ENCODE results near the gene ERBIN. TPM values are rescaled to one million over a fixed set of nuclear protein-coding genes. Genes with fewer than 3 reads are reported as not detected.
"Not testable (repeated sequence)": the region's sequence is repeated elsewhere in the genome, so short reads cannot be mapped to it uniquely, and the experiment has no call there.

Gene ERBIN
- total RNA-seq, 1 donor from 2014 or later: 60.2 TPM

DNA sequence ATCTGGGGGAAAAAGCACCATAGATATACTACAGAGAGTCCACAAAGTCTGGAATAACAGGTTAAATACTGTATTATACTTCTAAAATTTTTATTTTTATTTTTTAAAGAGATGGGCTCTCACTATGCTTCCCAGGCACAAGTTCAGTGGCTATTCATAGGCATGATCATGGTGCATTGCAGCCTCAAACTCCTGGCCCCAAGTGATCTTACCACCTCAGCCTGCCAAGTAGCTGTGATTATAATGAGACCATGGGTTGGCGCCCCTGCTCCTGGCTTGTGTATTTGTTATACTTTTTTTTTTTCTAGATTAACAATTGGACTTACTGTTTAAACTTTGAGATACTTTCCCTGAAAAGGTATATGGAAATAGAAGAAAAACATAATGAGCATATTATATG is 25.9 kb downstream of the ERBIN start:
- peaks cover 28% of the 10 kb centered on the region for H3K36me3 Mint-ChIP-seq
- no peak overlapping the region for H3K27ac Mint-ChIP-seq
- peaks cover 3% of the 10 kb centered on the region for H3K9me3 Mint-ChIP-seq
- no peaks in the 10 kb centered on the region for H3K27me3 Mint-ChIP-seq
- H3K4me1 Mint-ChIP-seq (ENCODE audit: unreplicated experiment): peaks cover 4% of the 10 kb centered on the region
- TF ChIP-seq, protein P1, sequence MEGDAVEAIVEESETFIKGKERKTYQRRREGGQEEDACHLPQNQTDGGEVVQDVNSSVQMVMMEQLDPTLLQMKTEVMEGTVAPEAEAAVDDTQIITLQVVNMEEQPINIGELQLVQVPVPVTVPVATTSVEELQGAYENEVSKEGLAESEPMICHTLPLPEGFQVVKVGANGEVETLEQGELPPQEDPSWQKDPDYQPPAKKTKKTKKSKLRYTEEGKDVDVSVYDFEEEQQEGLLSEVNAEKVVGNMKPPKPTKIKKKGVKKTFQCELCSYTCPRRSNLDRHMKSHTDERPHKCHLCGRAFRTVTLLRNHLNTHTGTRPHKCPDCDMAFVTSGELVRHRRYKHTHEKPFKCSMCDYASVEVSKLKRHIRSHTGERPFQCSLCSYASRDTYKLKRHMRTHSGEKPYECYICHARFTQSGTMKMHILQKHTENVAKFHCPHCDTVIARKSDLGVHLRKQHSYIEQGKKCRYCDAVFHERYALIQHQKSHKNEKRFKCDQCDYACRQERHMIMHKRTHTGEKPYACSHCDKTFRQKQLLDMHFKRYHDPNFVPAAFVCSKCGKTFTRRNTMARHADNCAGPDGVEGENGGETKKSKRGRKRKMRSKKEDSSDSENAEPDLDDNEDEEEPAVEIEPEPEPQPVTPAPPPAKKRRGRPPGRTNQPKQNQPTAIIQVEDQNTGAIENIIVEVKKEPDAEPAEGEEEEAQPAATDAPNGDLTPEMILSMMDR (conservative IDR thresholded peaks at IDR 0.05): no peak
- no peak for DNase-seq (ENCODE audit: extremely low spot score, unreplicated experiment)
- H3K4me3 Mint-ChIP-seq: no peak overlapping the region

DNA sequence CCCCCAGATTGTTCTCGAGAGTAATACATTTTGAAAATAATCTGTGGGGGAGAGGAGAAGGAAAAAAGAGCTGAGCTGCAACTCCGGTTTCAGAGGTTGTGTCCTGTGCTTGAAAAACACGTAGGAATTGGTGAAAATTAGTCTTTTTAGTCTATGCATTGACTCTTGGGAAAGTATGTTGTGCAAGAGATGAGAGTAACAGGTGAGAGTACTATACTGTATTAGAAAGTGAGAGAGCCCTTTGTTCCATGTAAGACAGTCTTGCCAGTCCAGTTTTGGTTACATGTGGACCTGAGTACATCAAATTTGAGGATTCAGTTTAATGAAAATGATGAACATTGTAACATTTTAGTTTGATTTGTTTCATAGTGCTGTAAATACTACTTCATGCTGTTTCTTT is 27.8 kb downstream of the ERBIN start:
- Mint-ChIP-seq H3K9me3 (peaks cover 3% of the 10 kb centered on the region), H3K27ac (no peak overlapping the region), H3K4me1 (ENCODE audit: unreplicated experiment) (peaks cover 4% of the 10 kb centered on the region), H3K4me3 (no peak overlapping the region), H3K27me3 (no peaks in the 10 kb centered on the region), H3K36me3 (peaks cover 32% of the 10 kb centered on the region)
- DNase-seq (ENCODE audit: extremely low spot score, unreplicated experiment): no peak
- TF ChIP-seq, protein P1 (conservative IDR thresholded peaks at IDR 0.05): no peak

DNA sequence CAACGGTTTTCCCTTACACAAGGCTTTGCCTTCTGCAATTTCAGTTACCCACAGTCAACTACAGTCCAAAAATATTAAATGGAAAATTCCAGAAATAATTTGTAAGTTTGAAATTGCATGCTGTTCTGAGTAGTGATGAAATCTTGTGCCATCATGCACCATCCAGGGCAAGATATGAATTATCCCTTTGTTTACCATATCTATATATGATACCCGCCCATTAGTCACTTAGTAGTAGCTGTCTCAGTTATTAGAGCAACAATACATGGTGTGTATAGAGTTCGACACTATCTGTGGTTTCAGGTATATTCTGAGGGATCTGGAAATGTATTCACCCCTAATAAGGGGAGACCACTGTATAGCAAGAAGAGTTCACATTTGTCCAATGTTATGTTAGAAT is 29.4 kb downstream of the ERBIN start:
- H3K9me3 Mint-ChIP-seq: peaks cover 3% of the 10 kb centered on the region
- no peaks in the 10 kb centered on the region for H3K27me3 Mint-ChIP-seq
- H3K4me1 Mint-ChIP-seq (ENCODE audit: unreplicated experiment): peaks cover 4% of the 10 kb centered on the region
- TF ChIP-seq, protein P1 (conservative IDR thresholded peaks at IDR 0.05): no peak
- H3K4me3 Mint-ChIP-seq: no peak overlapping the region
- no peak for DNase-seq (ENCODE audit: extremely low spot score, unreplicated experiment)
- peak overlapping the region; percentile 0 for H3K27ac Mint-ChIP-seq
- H3K36me3 Mint-ChIP-seq: peaks cover 27% of the 10 kb centered on the region

DNA sequence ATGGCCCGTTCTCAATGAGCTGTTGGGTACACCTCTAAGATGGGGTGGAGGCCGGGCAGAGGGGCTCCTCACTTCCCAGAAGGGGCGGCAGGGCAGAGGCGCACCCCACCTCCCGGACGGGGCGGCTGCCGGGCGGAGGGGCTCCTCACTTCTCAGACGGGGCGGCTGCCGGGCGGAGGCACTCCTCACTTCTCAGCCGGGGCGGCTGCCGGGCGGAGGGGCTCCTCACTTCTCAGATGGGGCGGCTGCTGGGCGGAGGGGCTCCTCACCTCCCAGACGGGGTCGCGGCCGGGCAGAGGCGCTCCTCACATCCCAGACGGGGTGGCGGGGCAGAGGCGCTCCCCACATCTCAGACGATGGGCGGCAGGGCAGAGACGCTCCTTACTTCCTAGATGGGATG is 31.3 kb downstream of the ERBIN start:
- H3K27me3 Mint-ChIP-seq; H3K27ac Mint-ChIP-seq; H3K9me3 Mint-ChIP-seq; DNase-seq (ENCODE audit: extremely low spot score, unreplicated experiment); H3K4me3 Mint-ChIP-seq: not testable (repeated sequence)
- Mint-ChIP-seq H3K36me3 (peaks cover 27% of the 10 kb centered on the region), H3K4me1 (ENCODE audit: unreplicated experiment) (peaks cover 12% of the 10 kb centered on the region)

DNA sequence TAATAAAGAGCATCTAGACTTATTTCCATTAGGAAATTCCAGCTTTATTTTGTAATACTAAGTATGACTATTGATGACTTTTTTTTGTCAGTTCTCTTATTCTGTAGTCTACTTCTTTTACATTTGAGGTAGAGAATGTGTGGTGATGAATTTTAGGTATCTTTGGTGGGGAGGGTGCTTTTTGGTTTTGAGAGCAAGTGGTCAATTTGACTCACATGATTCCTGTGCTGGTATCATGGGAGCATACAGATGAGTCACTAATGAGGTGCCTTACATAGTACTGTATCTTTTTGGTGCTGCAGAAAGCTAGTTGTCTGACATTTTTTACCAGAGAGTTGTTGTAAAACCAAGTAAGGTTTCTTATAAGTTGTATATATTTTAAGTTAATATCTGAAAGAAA is 35.3 kb downstream of the ERBIN start:
- H3K27ac Mint-ChIP-seq: no peak overlapping the region
- DNase-seq (ENCODE audit: extremely low spot score, unreplicated experiment): no peak

DNA sequence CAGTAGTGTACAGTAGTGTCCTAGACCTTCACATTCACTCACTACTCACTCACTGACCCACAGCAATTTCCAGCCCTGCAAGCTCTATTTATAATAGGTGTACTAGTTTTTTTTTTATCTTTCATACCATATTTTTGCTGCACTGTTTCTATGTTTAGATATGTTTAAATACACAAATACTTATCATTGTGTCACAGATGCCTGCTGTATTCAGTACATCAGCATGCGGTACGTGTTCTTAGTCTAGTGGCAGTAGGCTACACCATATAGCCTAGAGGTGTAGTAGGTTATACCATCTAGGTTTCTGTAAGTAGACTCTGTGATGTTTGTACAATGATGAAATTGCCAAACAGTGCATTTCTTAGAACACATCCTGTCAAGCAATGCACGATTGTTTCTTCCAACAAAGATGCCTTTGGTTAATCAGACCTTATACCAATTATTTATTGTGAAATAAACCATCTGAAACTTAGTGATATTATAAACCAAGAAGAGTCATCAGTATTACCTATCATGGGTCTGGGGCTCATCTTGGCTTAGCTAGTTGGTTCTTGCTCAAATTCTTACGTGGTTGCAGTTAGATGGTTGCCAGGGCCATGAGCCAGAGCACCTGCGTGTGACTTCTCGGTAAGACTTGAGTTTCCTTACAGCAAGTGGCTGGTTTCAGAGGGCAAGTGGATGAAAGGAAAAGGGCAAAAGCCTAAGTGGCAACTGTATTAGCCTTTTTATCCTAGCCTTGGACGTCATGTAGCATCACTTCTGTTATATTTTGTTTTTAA is 41.1 kb downstream of the ERBIN start:
- Mint-ChIP-seq H3K4me1 (ENCODE audit: unreplicated experiment) (peaks cover 19% of the 10 kb centered on the region), H3K27ac (no peak overlapping the region), H3K9me3 (peaks cover 4% of the 10 kb centered on the region), H3K36me3 (peaks cover 20% of the 10 kb centered on the region), H3K4me3 (no peak overlapping the region), H3K27me3 (no peaks in the 10 kb centered on the region)
- DNase-seq (ENCODE audit: extremely low spot score, unreplicated experiment): no peak
- TF ChIP-seq, protein P1 (conservative IDR thresholded peaks at IDR 0.05): no peak

More for the DNA sequence above, 35.3 kb downstream of the ERBIN start:
- no peaks in the 10 kb centered on the region for H3K27me3 Mint-ChIP-seq
- peaks cover 20% of the 10 kb centered on the region for H3K36me3 Mint-ChIP-seq
- H3K9me3 Mint-ChIP-seq: peaks cover 4% of the 10 kb centered on the region
- TF ChIP-seq, protein P1 (conservative IDR thresholded peaks at IDR 0.05): no peak
- peaks cover 8% of the 10 kb centered on the region for H3K4me1 Mint-ChIP-seq (ENCODE audit: unreplicated experiment)
- H3K4me3 Mint-ChIP-seq: no peak overlapping the region

Measured in type B pancreatic cell (in vitro differentiated cells).